ENCODE measurements around the gene LHX4. TPM values are rescaled to one million over a fixed set of nuclear protein-coding genes. Genes with fewer than 3 reads are reported as not detected.
A peak's percentile ranks its signal among the peaks of the same experiment; 100 is the strongest.

Gene LHX4
- total and polyA plus RNA-seq, 9 of the 15 experiments (the other 6 are each of a cell fraction or from before 2014, with no cell fraction given): 0.01 to 0.11 (median 0.07) TPM; not detected in 5

GRCh38 chr1:180213401-180214170 lies 16.5 kb upstream of the LHX4 start (continued):
- TF ChIP-seq, protein P1, sequence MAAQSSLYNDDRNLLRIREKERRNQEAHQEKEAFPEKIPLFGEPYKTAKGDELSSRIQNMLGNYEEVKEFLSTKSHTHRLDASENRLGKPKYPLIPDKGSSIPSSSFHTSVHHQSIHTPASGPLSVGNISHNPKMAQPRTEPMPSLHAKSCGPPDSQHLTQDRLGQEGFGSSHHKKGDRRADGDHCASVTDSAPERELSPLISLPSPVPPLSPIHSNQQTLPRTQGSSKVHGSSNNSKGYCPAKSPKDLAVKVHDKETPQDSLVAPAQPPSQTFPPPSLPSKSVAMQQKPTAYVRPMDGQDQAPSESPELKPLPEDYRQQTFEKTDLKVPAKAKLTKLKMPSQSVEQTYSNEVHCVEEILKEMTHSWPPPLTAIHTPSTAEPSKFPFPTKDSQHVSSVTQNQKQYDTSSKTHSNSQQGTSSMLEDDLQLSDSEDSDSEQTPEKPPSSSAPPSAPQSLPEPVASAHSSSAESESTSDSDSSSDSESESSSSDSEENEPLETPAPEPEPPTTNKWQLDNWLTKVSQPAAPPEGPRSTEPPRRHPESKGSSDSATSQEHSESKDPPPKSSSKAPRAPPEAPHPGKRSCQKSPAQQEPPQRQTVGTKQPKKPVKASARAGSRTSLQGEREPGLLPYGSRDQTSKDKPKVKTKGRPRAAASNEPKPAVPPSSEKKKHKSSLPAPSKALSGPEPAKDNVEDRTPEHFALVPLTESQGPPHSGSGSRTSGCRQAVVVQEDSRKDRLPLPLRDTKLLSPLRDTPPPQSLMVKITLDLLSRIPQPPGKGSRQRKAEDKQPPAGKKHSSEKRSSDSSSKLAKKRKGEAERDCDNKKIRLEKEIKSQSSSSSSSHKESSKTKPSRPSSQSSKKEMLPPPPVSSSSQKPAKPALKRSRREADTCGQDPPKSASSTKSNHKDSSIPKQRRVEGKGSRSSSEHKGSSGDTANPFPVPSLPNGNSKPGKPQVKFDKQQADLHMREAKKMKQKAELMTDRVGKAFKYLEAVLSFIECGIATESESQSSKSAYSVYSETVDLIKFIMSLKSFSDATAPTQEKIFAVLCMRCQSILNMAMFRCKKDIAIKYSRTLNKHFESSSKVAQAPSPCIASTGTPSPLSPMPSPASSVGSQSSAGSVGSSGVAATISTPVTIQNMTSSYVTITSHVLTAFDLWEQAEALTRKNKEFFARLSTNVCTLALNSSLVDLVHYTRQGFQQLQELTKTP (IDR thresholded peaks at IDR 0.05; ENCODE audit: low read depth in 1 of 2, partially characterized antibody in 2 of 2): peak in 1 of 2 experiments; percentile 92
- TF ChIP-seq POLR2H (tag; IDR thresholded peaks at IDR 0.05; ENCODE audit: low read depth): no peak
- TF ChIP-seq THRA (IDR thresholded peaks at IDR 0.05): no peak
- TF ChIP-seq USF1 (CRISPR knock-in tag; IDR thresholded peaks at IDR 0.05): peak; percentile 95
- TF ChIP-seq CTBP1 (IDR thresholded peaks at IDR 0.05; ENCODE audit: borderline replicate concordance): peak; percentile 44; the same call in 1 of the 2 replicates
- no peak for TF ChIP-seq ATF1 (CRISPR knock-in tag; IDR thresholded peaks at IDR 0.05)
- TF ChIP-seq ATF1 (tag; IDR thresholded peaks at IDR 0.05): 0 out of 2 replicates have a peak, but pooled peaks have one; percentile 17
- TF ChIP-seq, protein P2, sequence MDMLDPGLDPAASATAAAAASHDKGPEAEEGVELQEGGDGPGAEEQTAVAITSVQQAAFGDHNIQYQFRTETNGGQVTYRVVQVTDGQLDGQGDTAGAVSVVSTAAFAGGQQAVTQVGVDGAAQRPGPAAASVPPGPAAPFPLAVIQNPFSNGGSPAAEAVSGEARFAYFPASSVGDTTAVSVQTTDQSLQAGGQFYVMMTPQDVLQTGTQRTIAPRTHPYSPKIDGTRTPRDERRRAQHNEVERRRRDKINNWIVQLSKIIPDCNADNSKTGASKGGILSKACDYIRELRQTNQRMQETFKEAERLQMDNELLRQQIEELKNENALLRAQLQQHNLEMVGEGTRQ (CRISPR knock-in tag; IDR thresholded peaks at IDR 0.05): peak; percentile 96
- no peak for TF ChIP-seq SNRNP70 (optimal IDR thresholded peaks at IDR 0.05; ENCODE audit: low read depth, low read length)
- no peak for TF ChIP-seq MAFG (tag; conservative IDR thresholded peaks at IDR 0.05)
- TF ChIP-seq, protein P3, sequence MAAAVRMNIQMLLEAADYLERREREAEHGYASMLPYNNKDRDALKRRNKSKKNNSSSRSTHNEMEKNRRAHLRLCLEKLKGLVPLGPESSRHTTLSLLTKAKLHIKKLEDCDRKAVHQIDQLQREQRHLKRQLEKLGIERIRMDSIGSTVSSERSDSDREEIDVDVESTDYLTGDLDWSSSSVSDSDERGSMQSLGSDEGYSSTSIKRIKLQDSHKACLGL (CRISPR knock-in tag; IDR thresholded peaks at IDR 0.05; ENCODE audit: borderline replicate concordance, poor library complexity, severe bottlenecking): no peak
- peak; percentile 27; the same call in 1 of the 2 replicates for TF ChIP-seq ETV1 (tag; conservative IDR thresholded peaks at IDR 0.05; ENCODE audit: low read depth)
- no peak for TF ChIP-seq BMI1 (IDR thresholded peaks at IDR 0.05; ENCODE audit: low read length)
- no peak; the same call in 1 of the 2 replicates for TF ChIP-seq TEAD4 (IDR thresholded peaks at IDR 0.05; ENCODE audit: low read length)
- no peak for TF ChIP-seq TEAD4 (CRISPR knock-in tag; IDR thresholded peaks at IDR 0.05; ENCODE audit: borderline replicate concordance)
- no peak for TF ChIP-seq ZNF282 (CRISPR knock-in tag; IDR thresholded peaks at IDR 0.05)
- TF ChIP-seq LEF1 (IDR thresholded peaks at IDR 0.05): no peak
- TF ChIP-seq, protein P4, sequence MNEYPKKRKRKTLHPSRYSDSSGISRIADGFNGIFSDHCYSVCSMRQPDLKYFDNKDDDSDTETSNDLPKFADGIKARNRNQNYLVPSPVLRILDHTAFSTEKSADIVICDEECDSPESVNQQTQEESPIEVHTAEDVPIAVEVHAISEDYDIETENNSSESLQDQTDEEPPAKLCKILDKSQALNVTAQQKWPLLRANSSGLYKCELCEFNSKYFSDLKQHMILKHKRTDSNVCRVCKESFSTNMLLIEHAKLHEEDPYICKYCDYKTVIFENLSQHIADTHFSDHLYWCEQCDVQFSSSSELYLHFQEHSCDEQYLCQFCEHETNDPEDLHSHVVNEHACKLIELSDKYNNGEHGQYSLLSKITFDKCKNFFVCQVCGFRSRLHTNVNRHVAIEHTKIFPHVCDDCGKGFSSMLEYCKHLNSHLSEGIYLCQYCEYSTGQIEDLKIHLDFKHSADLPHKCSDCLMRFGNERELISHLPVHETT (CRISPR knock-in tag; conservative IDR thresholded peaks at IDR 0.05 in 1 of 2, IDR thresholded peaks at IDR 0.05 in 1 of 2): peak in 1 of 2 experiments; percentile 35; a peak in 1 of 4 replicates

All from K562 (cell line).